Measurements from ENCODE around the gene TYSND1. TPM values are rescaled to one million over a fixed set of nuclear protein-coding genes. Genes with fewer than 3 reads are reported as not detected.
"Not testable (repeated sequence)": the region's sequence is repeated elsewhere in the genome, so short reads cannot be mapped to it uniquely, and the experiment has no call there.

The TYSND1 gene, protein sequence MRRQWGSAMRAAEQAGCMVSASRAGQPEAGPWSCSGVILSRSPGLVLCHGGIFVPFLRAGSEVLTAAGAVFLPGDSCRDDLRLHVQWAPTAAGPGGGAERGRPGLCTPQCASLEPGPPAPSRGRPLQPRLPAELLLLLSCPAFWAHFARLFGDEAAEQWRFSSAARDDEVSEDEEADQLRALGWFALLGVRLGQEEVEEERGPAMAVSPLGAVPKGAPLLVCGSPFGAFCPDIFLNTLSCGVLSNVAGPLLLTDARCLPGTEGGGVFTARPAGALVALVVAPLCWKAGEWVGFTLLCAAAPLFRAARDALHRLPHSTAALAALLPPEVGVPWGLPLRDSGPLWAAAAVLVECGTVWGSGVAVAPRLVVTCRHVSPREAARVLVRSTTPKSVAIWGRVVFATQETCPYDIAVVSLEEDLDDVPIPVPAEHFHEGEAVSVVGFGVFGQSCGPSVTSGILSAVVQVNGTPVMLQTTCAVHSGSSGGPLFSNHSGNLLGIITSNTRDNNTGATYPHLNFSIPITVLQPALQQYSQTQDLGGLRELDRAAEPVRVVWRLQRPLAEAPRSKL
- total RNA-seq = 6.6 and 8.0 TPM in 2 replicates

DNA sequence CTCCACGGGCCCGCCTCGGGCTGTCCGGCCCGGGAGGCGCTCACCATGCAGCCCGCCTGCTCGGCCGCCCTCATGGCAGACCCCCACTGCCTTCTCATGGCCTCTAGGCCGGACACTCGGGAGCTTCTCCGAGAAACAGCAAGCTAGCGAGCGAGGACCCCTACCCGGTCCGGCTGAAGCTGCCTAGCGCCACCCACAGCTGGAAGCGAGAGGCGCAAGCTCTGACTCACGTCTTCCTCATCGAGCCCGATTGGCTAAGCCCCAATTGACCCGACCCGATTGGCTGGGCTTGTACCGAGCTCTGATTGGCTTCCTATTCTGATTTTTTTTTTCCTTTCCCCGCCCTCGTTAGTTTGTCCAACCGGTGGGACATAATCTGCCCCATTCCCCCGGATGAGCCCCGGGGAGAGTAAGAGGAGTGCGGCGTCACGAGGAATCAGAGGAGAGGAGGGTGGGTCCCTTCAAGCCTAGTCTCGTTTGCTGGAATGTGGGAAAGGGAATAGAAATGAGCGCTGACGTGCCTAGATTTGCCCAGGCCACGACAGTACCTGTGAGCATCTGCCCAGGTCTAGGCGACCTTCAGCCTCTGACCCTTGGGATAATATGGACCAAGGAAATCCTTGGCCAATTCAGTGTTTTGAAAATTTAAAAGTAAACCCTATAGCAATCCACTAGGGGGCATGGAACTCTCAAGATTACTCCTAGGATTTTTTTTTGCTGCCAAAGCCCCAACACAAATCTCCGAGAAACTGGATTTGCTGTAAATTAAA is at the start of gene TYSND1:
TSS of gene TYSND1 (minus strand) at position 212 of the 770 bp plus-strand sequence. CDS start at position 98, 114 bp downstream.
- DNase-seq (ENCODE audit: low read depth, low spot score) = peak; percentile 94

DNA sequence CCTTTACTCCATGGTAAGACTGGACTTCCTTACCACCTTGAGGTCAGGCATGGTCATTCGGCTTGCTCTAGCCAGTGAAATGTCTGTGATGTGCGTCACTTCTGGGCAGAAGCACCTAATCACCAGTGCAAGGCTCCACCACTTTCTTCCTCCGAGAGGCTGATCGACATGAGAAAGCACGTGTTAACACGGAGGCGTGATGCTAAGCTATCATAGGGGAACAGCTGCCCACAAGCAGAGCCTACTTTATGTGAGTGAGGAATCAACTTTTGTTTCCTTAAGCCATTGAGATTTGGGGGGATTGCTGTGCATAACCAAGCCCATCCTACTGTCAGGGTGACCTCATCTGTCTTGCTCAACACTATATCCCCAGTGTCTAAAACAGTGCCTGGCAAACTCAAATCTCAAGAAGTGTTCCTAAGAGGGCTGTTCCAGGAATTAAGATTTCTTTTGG is 46.9 kb upstream of the TYSND1 start:
- DNase-seq (ENCODE audit: low read depth, low spot score) = no peak

DNA sequence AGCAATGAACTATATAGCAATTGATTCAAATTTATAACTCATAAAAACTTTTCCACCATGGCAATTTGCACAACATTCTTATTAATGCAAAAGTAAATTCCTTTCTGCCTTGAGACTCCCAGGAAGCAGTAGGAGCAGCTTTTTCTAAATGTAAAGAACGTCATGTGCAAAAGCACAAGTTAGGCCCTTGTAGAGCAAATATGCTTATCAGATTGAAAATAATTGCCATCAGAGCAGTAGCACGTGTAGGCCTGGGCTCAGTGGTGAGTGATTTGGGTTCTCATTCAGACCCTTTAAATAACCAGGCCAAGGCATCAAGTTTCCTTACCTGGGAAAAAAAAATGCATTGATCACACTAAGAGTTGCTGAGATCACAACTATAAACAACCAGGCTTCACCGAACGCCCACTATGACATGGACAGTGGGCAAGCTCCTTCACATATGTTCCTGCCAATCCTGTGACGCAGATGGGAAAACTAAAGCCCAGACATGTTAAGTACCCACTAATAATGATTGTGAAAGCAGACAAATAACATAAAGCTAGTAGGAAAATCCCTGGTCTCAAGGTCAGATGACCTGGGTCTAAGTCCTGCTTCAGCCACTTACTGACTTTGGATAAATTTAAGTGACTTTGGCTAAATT is 45.9 kb upstream of the TYSND1 start:
- no peak for DNase-seq (ENCODE audit: low read depth, low spot score)

DNA sequence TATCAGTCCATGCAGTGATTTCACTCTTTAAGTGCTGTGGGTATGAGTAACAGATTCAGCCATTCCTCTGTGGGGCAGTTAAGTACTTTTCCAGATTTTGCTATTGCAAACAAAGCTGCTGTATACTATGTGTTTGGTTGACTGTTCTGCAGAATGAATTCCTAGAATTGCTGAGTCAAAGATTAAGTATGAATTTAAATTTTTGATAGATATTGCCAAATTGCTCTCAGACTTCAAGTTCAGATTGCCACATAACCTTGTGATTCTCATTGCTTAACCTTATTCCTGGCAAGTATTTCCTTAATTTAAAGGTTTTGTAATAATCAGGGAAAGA is 45.4 kb upstream of the TYSND1 start:
- DNase-seq (ENCODE audit: low read depth, low spot score) = no peak

DNA sequence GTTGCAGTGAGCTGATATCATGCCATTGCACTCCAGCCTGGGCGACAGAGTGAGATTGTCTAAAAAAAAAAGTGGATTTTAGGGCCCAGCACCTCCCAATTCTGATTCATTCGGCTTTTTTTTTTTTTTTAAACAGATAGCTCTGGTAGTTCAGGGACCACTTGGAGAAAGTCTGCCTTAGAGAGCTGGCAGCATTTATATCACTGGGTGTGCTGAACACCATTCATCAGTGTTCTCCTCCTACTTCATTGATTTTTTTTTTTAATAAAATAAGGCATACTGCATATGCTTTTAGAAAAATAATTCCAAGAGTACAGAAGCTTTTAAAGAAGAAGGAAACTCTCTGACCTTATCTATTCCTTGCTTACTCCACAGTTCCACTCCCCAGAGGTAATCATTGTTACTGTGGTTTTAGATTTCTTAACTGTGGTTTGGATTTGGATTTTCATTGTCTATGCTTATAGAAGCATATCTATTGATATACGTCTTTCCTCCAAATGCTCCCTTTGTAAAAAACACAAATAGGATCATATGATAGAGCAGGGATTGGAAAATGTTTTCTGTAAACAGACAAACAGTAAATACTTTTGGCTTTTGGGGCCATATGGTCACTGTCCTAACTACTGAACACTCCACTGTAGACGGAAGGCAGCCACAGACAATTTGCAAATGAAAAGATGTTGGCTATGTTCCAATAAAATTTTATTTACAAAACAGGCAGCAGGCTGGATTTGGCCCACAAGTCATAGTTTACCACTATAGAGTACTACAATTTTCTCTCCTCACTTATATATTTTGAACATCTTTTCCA is 44.9 kb upstream of the TYSND1 start:
- DNase-seq (ENCODE audit: low read depth, low spot score) = no peak

DNA sequence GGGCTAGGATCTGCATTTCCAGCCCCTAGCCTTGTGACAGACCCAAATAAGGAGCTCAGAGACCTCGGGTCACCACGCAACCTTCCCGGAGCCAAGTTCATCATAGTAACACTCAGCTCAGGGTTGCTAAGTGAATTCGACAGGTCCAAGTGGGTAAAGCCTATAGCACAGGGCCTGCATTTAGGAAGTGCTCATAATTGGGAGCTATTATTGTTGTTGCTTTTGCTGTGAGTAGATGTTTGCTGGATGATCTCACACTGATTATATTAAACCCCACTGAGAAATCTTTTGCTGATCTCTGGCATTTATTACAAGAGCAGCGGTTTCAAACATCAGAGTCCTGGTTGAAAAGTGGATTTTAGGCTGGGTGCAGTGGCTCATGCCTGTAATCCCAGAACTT is 44.1 kb upstream of the TYSND1 start:
- no peak for DNase-seq (ENCODE audit: low read depth, low spot score)

DNA sequence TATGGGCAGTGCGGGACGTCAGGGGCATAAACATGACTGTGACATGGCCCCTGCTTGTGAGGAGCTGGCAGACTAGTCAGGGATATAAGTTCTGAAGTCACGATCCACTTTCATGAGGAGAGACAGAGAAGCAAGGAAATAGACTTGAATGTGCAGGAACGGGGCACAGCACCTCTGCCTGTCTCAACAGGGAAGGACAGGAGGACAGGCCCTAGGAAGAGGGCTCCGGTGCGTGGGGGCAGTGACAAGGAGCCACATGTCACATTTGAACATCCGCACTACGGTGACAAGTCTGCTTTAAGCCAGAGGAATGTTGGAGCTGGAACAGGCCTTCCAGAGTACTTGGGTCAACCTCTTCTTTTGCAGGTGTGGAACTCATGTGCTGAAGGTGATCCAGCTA is 43.6 kb upstream of the TYSND1 start:
- DNase-seq (ENCODE audit: low read depth, low spot score) = no peak

DNA sequence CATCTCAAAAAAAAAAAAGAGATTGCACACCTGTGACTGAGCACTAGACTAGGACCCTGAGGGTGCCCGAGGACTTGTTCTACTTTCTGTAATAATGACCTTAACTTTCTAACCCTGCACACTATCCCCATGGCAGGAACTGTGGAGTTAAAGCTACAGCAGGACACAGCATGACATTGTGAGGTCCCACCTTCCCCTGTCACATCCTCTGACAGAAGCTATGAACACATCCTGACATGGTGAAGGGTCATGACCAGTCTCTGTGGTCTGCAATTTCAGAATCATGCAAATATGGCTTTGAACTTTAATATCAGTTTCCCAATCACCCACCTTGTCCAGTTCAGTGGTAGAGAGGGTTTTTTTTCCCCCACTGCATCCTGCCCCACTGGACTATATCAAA is 42.3 kb upstream of the TYSND1 start:
- DNase-seq (ENCODE audit: low read depth, low spot score) = no peak

DNA sequence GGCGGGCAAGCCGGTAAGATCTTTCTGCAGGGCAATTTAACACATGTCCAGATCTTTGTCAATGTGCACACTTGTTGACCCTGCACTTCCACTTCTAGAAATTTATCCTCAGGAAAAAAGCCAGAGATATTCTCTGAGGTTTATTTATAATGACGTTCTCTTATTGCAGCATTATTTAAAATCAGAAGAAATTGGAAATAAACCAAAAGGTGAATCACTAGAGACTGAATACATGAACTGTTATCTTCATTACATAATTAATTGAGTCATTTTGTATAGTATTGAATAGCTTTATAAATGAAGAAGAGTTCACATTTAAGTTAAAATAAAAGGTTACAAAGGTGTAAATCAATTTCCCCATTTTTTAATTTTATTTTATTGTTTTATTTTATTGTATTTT is 40.1 kb upstream of the TYSND1 start:
- DNase-seq (ENCODE audit: low read depth, low spot score) = no peak

DNA sequence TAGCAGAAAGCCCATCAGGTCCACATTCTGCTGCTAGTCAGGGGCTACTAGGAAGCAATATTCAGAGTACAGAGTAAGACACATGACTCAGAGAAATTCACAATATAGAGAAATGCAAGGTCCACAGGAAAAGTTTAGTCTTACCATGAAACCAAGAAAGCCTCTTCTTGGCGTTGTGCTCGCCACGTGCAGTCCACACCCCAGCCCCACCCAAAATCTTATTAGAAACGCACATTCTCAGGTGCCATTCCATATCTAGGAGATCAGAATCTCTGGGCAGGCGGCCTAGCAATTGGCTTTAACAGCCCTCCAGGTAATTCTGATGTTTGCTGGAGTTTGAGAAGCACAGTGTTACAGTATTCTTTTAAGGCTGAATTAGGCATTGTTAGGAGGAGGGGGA is 39.6 kb upstream of the TYSND1 start:
- no peak for DNase-seq (ENCODE audit: low read depth, low spot score)

DNA sequence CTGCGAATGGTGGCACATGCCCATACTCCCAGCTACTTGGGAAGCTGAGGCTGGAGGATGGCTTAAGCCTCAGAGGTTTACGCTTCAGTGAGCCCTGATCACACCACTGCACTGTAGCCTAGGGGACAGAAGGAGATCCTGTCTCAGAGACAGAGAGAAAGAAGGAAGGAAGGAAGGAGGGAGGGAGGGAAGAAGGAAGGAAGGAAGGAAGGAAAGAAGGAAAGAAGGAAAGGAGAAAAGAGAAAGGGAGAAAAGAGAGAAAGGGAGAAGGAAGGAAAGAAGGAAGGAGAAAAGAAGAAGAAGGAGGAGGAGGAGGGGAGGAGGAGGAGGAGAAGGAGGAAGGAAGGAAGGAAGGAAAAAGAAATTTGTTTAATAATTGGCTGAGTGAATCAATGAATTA is 36.8 kb upstream of the TYSND1 start:
- no peak for DNase-seq (ENCODE audit: low read depth, low spot score)

DNA sequence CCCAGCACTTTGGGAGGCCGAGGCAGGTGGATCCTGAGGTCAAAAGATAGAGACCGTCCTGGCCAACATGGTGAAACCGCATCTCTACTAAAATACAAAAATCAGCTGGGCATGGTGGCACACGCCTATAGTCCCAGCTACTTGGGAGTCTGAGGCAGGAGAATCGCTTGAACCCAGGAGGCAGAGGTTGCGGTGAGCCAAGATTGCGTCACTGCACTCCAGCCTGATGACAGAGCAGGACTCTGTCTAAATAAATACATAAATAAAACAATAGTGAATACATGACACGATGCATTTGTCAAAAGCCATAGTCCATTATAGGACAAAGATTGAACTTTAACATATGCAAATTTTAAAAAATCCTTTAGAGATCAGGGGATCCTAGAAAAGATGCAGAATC is 32.7 kb upstream of the TYSND1 start:
- DNase-seq (ENCODE audit: low read depth, low spot score) = not testable (repeated sequence)

DNA sequence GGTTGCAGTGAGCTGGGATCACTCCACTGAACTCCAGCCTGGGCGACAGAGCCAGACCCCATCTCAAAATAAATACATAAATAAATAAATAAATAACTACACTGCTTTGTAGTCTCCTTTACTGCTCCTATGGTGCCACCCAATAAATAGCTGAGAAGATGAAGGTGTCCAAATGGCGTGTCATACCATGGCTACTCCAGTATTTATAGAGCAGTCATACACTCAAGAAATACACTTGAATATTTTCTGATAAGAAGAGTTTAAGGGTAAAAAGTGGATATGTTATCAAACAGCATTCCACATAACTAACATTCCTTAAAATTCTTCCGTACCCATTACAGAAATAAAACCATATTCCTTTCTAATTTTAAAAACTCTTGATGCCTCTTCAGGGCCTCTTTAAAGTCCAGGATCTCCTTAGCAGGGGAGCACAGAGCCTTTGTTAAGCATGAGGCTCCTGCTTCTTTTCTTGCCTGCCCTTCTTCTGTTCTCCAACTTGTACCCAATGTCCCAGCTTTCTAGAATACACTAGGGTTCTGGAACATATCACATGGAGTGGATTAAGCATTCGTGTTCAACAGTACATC is 31.7 kb upstream of the TYSND1 start:
- DNase-seq (ENCODE audit: low read depth, low spot score) = no peak

DNA sequence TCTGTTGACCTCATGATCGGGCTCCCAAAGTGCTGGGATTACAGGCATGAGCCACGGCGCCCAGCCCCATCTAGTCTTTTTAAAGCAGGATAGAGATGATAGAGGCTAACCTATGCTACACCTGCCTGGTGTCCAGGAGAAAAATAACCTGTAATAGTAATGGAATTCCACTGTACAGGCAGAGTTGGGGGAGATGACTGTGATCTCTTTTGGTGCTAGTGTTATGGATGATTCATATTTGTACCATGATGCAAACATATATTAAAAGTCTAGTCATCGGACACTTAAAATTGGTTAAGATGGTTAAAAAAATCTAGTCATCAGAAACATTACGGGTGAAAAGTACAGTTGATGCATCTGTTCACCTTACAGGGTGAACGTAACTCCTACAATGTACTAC is 29.9 kb upstream of the TYSND1 start:
- DNase-seq (ENCODE audit: low read depth, low spot score) = no peak

DNA sequence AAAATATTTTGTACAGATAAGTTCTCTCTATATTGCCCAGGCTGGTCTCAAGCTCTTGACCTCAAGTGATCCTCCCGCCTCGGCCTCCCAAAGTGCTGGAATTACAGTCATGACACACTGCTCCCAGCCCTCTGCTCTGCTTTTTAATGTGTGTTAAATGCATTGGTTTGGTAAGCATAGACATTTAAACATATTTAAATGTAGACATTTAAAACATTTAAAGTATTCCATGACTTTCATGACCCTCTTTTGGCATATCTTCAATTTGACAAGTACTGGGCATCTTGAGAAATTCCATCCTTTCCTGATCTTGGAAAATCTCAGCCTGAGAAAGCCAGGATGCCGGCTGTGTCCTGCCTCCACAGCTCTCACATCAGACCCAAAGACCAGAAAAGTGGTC is 29.0 kb upstream of the TYSND1 start:
- no peak for DNase-seq (ENCODE audit: low read depth, low spot score)

DNA sequence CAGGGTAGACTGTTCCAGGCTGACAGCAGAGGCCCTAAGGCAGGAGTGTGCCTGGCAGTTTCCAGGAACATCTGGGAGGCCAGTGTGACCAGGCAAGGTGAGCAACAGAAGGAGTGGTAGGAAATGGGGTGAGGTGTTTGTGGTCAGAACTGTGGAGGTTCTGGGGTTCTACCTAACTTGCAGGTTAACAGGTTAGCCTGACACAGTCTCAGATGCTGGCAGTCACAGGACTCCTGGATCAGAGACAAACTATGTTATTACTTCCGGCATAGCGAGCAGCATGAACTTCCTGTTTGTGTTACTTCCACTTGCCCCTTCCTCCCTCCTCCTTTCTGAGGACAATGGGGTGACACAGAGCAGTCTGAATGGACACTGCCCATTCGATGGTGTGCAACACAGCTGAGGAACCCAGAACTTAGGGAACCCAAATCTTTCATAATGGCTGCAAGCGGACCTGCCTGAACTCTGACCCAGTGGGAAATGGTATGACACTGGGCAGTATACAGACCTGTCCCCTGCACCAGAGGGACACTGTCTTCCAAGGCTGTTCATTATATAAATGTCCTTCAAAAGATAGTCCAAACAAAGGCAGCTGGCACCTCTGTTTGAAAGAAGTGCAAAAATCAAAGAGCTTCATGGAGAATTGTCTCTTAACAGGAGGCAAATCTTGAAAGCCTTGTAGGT is 27.7 kb upstream of the TYSND1 start:
- no peak for DNase-seq (ENCODE audit: low read depth, low spot score)

DNA sequence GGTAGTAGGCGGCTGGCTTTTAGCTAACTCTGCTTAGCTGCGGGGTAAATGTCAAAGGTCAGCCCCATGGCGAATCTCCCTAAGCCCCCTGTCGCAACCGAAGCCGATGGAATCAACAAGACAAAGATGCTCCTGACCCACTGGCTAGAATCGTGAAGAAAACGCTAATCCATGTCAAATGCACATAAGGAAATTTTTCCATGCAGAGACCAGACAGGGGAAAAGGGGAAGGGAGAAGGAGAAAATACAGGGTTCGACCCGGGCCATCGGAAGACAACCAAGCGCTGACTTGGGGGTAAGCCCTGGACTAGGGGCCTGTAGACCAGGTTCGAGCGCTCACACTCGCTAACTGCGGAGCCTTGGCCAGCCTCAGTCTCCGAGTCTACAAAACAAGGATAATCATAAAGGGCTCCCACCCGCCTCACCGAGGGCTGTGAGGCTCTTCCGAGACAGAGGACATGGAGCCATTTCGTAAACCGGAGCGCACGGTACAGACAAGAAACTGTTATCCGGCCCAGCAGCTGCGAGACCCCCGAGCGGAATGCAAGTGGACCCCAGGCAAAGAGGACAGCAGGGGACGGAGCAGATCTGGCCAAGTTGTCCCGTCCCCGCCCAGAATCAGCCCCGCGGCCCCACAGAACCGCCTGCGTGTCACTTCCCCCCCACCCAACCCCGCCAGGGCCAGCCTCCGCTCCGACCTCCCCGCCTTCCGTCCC is 23.3 kb upstream of the TYSND1 start:
- DNase-seq (ENCODE audit: low read depth, low spot score) = no peak

DNA sequence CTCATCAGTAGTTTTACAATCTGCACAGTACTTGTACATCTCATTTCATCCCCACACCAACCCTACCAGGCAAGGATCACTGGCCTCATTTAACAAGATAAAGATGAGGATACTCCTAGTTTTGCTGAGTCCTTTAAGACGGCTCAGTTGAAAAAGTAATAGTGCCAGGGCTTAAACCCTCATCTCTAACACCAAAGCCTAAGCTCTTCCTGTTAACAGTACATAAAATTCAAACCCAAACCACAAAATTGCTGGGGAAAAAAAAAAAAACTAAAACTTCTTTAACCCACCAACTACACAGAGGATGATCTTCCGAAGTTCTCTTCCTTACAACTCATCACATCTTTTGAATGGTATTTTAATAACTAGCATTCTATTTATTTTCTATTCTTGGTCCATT is 22.5 kb upstream of the TYSND1 start:
- DNase-seq (ENCODE audit: low read depth, low spot score) = no peak

DNA sequence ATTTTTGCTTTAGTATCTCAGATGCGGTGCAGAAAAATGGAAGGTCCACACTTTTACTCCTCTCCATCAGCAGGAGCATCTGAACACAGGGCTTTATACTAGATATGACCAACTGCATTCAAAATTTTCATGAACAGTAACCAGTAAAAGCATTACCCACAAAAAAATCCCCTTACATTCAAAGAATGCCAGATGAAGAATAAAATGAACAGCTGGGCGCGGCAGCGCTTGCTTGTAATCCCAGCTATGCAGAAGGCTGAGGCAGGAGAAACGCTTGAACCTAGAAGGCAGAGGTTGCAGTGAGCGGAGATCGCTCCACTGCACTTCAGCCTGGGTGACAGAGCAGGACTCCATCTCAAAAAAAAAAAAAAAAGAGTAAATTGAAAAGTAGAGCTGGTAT is 20.7 kb upstream of the TYSND1 start:
- no peak for DNase-seq (ENCODE audit: low read depth, low spot score)

DNA sequence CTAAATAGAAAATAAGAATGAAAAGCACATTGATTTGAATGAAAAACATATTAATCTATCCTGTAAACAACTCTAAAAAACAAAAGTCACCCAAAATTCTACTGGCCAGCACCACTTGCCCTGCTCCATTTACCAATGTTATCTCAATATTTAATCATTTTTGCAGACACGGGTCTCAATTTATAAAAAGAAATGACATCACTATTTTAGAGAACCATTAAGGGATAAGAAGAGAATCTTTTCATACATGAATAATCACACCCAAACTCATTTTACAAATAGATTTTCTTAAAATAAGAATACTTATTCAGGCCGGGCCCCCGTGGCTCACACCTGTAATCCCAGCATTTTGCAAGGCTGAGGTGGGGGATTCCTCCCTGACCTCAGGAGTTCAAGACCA is 19.9 kb upstream of the TYSND1 start:
- no peak for DNase-seq (ENCODE audit: low read depth, low spot score)
